Mucosa of stomach (tissue), 1 donor: ENCODE measurements around the gene GIGYF2.

Source experiments
- H3K27me3 ChIP-seq: one replicate; pipeline ENCODE4 v1.7.0; 2013; ENCODE audit warnings: mild to moderate bottlenecking, low read length; ENCODE audit not compliant: control insufficient read depth, insufficient read depth
- H3K36me3 ChIP-seq: one replicate; pipeline ENCODE4 v1.7.0; 2013; ENCODE audit warnings: low read length; ENCODE audit not compliant: control insufficient read depth, insufficient read depth
- H3K4me1 ChIP-seq: one replicate; pipeline ENCODE4 v1.7.0; 2013; ENCODE audit warnings: mild to moderate bottlenecking, low read length; ENCODE audit not compliant: control insufficient read depth, insufficient read depth
- H3K4me3 ChIP-seq: one replicate; pipeline ENCODE4 v1.7.0; 2013; ENCODE audit warnings: low read length
- H3K9ac ChIP-seq: one replicate; pipeline ENCODE4 v1.7.0; 2013; ENCODE audit warnings: mild to moderate bottlenecking, low read length, moderate library complexity
- H3K9me3 ChIP-seq: one replicate; pipeline ENCODE4 v1.7.0; 2013; ENCODE audit warnings: mild to moderate bottlenecking, low read length, moderate library complexity; ENCODE audit not compliant: control insufficient read depth
- donor health status: Pancreatic carcinoma.

GIGYF2 gene

GRCh38 chr2:232882085-232882484 lies 185.0 kb downstream of the GIGYF2 start:
- H3K9me3 ChIP-seq, result no peaks in the 10 kb centered on the region
- H3K9ac ChIP-seq, result no peak overlapping the region
- H3K36me3 ChIP-seq, result no peaks in the 10 kb centered on the region

DNA sequence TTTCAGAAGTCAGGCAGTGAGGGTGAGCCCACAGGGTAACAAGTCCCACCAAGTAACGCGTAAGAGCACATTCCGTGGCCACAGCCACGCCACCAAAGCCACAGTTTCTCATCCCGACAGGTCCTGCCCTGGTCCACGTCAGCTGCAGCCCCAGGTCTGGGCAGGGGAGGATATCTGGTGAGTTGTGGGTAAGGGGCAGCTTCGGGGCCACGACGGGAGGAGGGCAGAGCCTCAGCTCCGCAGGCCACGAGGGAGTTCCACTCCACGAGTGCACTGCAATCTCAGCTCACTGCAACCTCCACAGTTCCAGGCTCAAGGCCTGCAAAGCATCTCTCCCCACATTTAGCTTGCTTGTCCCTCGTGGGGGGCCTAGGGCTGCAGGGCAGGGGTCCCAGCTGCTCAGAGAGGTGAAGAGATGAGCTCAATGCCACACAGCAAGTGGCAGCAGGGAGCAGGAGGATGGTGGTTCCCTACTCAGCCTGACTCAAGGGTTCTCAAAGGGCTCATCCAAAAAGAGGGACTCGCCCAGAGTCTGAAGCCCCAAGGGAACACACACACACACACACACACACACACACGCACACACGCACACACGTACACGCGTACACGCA lies 185.5 kb downstream of the GIGYF2 start:
- Histone ChIP-seq H3K27me3 (no peaks in the 10 kb centered on the region), H3K9ac (no peak overlapping the region), H3K9me3 (no peaks in the 10 kb centered on the region), H3K4me3 (no peak overlapping the region), H3K36me3 (no peaks in the 10 kb centered on the region), H3K4me1 (no peaks in the 10 kb centered on the region)

More at GRCh38 chr2:232882085-232882484, 185.0 kb downstream of the GIGYF2 start:
- Histone ChIP-seq H3K4me1 (no peaks in the 10 kb centered on the region), H3K4me3 (no peak overlapping the region), H3K27me3 (no peaks in the 10 kb centered on the region)

DNA sequence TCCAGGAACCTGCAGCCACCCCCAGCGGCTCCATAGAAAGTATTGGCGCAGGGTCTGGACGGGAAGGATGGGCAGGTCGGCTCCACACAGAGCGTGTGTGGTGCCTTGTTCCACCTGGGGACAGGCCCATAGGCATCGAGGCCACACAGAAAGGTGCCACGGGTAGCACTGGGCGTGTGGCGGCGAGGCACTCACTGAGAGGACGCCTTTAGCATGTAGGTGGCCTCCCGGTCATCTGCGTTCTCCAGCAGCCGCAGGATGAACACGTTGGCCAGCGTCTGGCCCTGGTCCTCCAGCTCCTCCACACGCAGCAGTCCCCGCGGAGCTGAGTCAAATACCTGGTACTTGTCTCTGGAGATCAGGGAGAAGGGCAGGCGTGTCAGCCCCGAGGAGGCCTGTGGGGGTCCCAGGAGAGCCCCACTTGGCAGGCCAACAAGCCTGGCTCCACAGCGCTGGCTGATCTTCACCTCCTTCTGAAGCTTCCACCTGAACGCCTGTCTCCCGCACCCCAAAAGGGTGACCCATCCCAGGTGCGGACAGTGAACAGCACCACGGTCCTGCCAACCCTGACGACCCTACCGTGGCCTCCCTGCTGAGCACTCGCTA lies 186.1 kb downstream of the GIGYF2 start:
- Histone ChIP-seq H3K4me1 (no peaks in the 10 kb centered on the region), H3K36me3 (no peaks in the 10 kb centered on the region), H3K9me3 (no peaks in the 10 kb centered on the region), H3K27me3 (no peaks in the 10 kb centered on the region), H3K9ac (no peak overlapping the region), H3K4me3 (no peak overlapping the region)

DNA sequence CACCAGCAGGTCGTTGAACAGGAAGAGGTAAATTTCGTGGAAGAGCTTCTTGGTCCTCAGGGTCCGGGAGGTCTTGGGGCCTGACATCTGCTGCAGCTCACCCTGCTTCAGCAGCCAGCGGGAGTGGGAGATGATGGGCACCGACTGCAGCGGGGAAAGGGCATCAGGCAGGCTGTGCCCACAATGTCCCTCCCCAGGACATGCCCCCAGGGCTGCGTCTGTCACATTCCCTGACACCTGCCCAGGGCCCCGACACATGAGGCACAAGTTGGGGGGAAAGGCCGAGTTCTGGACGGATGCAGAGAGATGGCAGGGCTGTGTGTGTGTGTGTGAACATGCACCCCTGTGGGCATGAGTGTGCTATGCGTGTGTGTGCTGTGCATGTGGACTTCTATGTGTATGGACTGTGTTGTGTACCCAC lies 186.9 kb downstream of the GIGYF2 start:
- Histone ChIP-seq H3K4me1 (no peaks in the 10 kb centered on the region), H3K4me3 (no peak overlapping the region), H3K36me3 (no peaks in the 10 kb centered on the region), H3K27me3 (no peaks in the 10 kb centered on the region), H3K9ac (no peak overlapping the region), H3K9me3 (no peaks in the 10 kb centered on the region)

- Histone ChIP-seq H3K27me3 (no peaks in the 10 kb centered on the region), H3K36me3 (no peaks in the 10 kb centered on the region), H3K9ac (no peak overlapping the region), H3K4me3 (no peak overlapping the region), H3K9me3 (no peaks in the 10 kb centered on the region), H3K4me1 (no peaks in the 10 kb centered on the region)
Measured at GRCh38 chr2:232884549-232885263, 187.6 kb downstream of the GIGYF2 start.

- Histone ChIP-seq H3K4me3 (no peak overlapping the region), H3K27me3 (no peaks in the 10 kb centered on the region), H3K9ac (no peak overlapping the region)
Measured at GRCh38 chr2:232885264-232885961, 188.3 kb downstream of the GIGYF2 start.

GRCh38 chr2:232886176-232886575 lies 189.0 kb downstream of the GIGYF2 start:
- no peak overlapping the region for H3K4me3 ChIP-seq
- no peaks in the 10 kb centered on the region for H3K27me3 ChIP-seq
- no peaks in the 10 kb centered on the region for H3K4me1 ChIP-seq
- no peaks in the 10 kb centered on the region for H3K9me3 ChIP-seq
- H3K36me3 ChIP-seq, result no peaks in the 10 kb centered on the region
- no peak overlapping the region for H3K9ac ChIP-seq

More at GRCh38 chr2:232885264-232885961, 188.3 kb downstream of the GIGYF2 start:
- Histone ChIP-seq H3K9me3 (no peaks in the 10 kb centered on the region), H3K4me1 (no peaks in the 10 kb centered on the region), H3K36me3 (no peaks in the 10 kb centered on the region)

DNA sequence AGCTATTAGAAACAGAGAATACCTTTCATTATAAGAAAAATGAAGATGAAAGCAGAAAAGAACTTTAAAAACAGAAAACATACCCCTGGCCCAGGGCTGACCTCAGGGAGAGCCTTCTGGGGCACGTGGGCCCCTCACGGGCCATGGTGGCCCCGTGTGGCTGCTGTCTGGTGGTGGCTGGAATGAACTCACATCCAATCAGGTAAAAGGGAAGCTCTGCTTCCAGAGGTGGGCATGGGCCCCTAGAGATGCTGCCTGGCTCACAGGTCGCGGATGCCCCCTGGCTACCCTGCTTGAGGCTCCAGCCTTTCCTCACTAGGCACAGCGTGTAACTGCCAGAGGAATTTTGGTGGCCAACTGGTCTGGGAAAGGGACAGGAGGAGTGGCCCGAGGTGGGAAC lies 189.5 kb downstream of the GIGYF2 start:
- H3K36me3 ChIP-seq, result no peaks in the 10 kb centered on the region
- H3K27me3 ChIP-seq, result no peaks in the 10 kb centered on the region
- no peak overlapping the region for H3K4me3 ChIP-seq
- no peaks in the 10 kb centered on the region for H3K4me1 ChIP-seq
- no peaks in the 10 kb centered on the region for H3K9me3 ChIP-seq
- H3K9ac ChIP-seq, result no peak overlapping the region

DNA sequence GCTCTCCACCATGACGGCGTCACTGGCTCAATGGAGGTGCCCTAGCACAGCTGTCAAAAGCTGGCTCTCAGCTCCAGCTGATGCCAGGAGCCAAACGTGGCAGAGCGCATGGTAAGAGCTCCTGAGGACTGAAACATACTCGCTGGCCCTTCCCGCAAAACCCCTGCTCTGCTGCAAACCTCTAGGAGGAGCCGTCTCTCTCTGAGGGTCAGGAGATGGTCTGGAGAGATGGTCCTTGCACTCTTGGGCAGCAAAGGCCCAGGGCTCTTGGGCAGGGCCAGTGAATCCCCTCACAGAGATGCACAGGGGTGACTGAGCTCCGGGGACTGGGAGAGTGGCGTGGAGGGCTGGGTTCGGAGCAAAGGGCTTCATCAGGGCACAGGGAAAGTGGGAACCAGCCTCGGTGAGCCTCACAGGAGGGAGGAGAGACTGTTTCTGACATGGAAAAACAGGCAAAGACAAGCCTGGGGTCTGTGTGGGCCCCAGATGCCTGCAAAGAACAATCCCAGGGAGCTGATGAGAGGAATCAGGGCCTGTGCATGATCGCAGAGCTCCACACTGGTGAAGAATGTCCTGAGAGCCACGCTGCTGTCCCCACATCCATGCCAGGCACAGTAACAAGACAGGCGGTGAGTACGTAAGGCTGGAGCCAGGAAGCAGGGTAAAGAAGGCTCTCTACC lies 190.2 kb downstream of the GIGYF2 start:
- no peaks in the 10 kb centered on the region for H3K4me1 ChIP-seq
- no peaks in the 10 kb centered on the region for H3K27me3 ChIP-seq
- H3K36me3 ChIP-seq, result no peaks in the 10 kb centered on the region
- no peak overlapping the region for H3K9ac ChIP-seq
- no peaks in the 10 kb centered on the region for H3K9me3 ChIP-seq
- no peak overlapping the region for H3K4me3 ChIP-seq

DNA sequence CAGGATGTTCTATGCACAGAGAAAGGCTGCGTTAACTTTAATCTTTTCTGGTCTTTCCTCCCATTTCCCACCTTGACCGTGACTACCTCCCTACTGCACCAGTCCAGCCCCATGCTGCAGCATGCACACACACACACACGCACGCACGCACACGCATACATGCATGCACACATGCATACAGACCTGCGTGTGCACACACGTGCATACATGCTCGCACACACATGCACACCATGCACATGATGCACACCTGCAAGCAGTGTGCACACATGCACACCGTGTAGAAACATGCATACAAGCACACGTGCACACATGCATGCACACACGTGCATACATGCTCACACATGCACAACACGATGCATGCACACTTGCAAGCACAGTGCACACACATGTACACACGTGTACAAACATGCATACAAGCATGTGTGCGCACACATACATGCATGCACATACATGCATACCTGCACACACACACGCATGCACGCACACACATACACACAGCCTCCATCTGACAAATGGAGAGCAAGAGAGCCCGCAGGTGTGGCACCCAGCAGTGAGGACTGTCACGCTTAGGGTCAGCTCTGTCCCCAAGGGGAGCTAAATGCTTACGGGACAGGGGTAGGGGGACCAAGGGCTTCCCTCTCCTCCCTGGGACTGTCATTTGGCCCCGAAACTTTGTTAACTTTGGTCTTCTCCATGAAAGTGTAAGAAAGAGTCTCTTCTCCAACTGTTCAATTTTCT lies 191.1 kb downstream of the GIGYF2 start:
- Histone ChIP-seq H3K9ac (no peak overlapping the region), H3K4me1 (no peaks in the 10 kb centered on the region), H3K27me3 (no peaks in the 10 kb centered on the region), H3K4me3 (no peak overlapping the region), H3K9me3 (no peaks in the 10 kb centered on the region), H3K36me3 (no peaks in the 10 kb centered on the region)

DNA sequence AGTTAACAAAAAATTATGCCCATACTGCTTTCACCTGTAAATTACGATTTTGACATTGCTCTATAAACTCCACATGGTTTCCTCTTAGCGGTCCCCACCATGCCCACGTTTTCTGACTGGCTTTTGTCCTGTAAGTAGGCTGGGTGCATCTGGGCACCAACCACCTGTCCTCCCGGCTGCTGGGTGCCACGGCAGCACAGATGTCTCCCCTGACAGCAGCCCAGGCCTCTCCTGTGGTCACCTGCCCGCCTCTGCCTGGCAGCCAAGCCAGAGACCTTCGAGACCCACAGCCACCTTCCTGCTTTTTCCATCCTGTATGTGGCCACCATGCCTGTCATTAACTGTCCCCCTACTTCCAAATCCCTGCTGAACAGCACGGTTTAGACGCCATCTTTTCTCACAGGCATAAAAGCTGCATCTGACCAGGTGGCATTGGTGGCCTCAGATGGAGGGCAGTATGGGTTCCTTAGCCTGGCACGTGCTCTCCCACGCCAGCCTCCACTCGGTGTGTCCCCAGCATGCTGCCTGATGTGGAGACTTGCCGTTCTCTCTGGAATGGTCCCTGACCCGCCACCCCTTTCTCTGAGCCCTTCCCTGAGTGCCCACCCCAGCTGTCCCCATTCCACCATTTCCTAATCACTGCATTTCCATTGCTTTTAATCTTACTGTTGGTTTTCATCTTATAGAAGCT lies 191.9 kb downstream of the GIGYF2 start:
- Histone ChIP-seq H3K9me3 (no peaks in the 10 kb centered on the region), H3K4me3 (no peak overlapping the region), H3K36me3 (no peaks in the 10 kb centered on the region), H3K9ac (no peak overlapping the region), H3K27me3 (no peaks in the 10 kb centered on the region), H3K4me1 (no peaks in the 10 kb centered on the region)
